ENCODE measurements around the gene CDH23.

CDH23 gene

GRCh38 chr10:71812913-71813590 is 416.3 kb downstream of the CDH23 start:
- Histone ChIP-seq H3K27ac (ENCODE audit: poor library complexity, severe bottlenecking) (no peak overlapping the region), H3K9me3 (ENCODE audit: severe bottlenecking) (no peaks in the 10 kb centered on the region), H3K27me3 (ENCODE audit: insufficient read depth, poor library complexity, severe bottlenecking) (no peaks in the 10 kb centered on the region), H3K4me3 (ENCODE audit: severe bottlenecking) (no peak overlapping the region), H3K4me1 (ENCODE audit: insufficient read depth, poor library complexity, severe bottlenecking) (no peaks in the 10 kb centered on the region), H3K36me3 (ENCODE audit: low read depth) (peaks cover 24% of the 10 kb centered on the region)
- TF ChIP-seq, protein P1, sequence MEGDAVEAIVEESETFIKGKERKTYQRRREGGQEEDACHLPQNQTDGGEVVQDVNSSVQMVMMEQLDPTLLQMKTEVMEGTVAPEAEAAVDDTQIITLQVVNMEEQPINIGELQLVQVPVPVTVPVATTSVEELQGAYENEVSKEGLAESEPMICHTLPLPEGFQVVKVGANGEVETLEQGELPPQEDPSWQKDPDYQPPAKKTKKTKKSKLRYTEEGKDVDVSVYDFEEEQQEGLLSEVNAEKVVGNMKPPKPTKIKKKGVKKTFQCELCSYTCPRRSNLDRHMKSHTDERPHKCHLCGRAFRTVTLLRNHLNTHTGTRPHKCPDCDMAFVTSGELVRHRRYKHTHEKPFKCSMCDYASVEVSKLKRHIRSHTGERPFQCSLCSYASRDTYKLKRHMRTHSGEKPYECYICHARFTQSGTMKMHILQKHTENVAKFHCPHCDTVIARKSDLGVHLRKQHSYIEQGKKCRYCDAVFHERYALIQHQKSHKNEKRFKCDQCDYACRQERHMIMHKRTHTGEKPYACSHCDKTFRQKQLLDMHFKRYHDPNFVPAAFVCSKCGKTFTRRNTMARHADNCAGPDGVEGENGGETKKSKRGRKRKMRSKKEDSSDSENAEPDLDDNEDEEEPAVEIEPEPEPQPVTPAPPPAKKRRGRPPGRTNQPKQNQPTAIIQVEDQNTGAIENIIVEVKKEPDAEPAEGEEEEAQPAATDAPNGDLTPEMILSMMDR (IDR thresholded peaks at IDR 0.05; ENCODE audit: poor library complexity, severe bottlenecking) = no peak
- no peak for ATAC-seq (ENCODE audit: low read depth)
- no peak for DNase-seq (ENCODE audit: low spot score)

DNA sequence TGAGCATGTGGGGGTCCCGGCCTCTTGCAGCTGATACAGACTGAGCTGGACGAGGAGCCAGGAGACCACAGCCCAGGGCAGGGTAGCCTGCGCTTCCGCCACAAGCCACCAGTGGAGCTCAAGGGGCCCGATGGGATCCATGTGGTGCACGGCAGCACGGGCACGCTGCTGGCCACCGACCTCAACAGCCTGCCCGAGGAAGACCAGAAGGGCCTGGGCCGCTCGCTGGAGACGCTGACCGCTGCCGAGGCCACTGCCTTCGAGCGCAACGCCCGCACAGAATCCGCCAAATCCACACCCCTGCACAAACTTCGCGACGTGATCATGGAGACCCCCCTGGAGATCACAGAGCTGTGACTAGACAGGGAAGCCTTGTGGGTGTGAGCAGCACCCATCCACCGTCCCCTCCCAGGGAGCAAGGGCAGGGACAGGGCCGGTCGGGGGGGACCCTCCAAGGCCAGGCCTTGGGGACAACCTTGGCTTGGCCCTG is 418.2 kb downstream of the CDH23 start:
- H3K36me3 ChIP-seq (ENCODE audit: low read depth) = peaks cover 44% of the 10 kb centered on the region

GRCh38 chr10:71815515-71816130 is 418.9 kb downstream of the CDH23 start:
- Histone ChIP-seq H3K27me3 (ENCODE audit: insufficient read depth, poor library complexity, severe bottlenecking) (no peaks in the 10 kb centered on the region), H3K27ac (ENCODE audit: poor library complexity, severe bottlenecking) (no peak overlapping the region)
- TF ChIP-seq, protein P1 (IDR thresholded peaks at IDR 0.05; ENCODE audit: poor library complexity, severe bottlenecking) = no peak

More for the DNA sequence above, 418.2 kb downstream of the CDH23 start:
- no peak for ATAC-seq (ENCODE audit: low read depth)
- DNase-seq (ENCODE audit: low spot score) = no peak
- H3K27me3 ChIP-seq (ENCODE audit: insufficient read depth, poor library complexity, severe bottlenecking) = no peaks in the 10 kb centered on the region
- no peak overlapping the region for H3K27ac ChIP-seq (ENCODE audit: poor library complexity, severe bottlenecking)
- TF ChIP-seq, protein P1 (IDR thresholded peaks at IDR 0.05; ENCODE audit: poor library complexity, severe bottlenecking) = no peak
- H3K4me3 ChIP-seq (ENCODE audit: severe bottlenecking) = no peak overlapping the region
- no peaks in the 10 kb centered on the region for H3K4me1 ChIP-seq (ENCODE audit: insufficient read depth, poor library complexity, severe bottlenecking)
- no peaks in the 10 kb centered on the region for H3K9me3 ChIP-seq (ENCODE audit: severe bottlenecking)

GRCh38 chr10:71816421-71816851 is 419.7 kb downstream of the CDH23 start:
- Histone ChIP-seq H3K9me3 (ENCODE audit: severe bottlenecking) (no peaks in the 10 kb centered on the region), H3K27ac (ENCODE audit: poor library complexity, severe bottlenecking) (no peak overlapping the region), H3K4me3 (ENCODE audit: severe bottlenecking) (no peak overlapping the region), H3K36me3 (ENCODE audit: low read depth) (peaks cover 58% of the 10 kb centered on the region), H3K4me1 (ENCODE audit: insufficient read depth, poor library complexity, severe bottlenecking) (no peaks in the 10 kb centered on the region), H3K27me3 (ENCODE audit: insufficient read depth, poor library complexity, severe bottlenecking) (no peaks in the 10 kb centered on the region)
- no peak for ATAC-seq (ENCODE audit: low read depth)
- TF ChIP-seq, protein P1 (IDR thresholded peaks at IDR 0.05; ENCODE audit: poor library complexity, severe bottlenecking) = no peak
- DNase-seq (ENCODE audit: low spot score) = no peak

More at GRCh38 chr10:71815515-71816130, 418.9 kb downstream of the CDH23 start:
- H3K4me1 ChIP-seq (ENCODE audit: insufficient read depth, poor library complexity, severe bottlenecking) = no peaks in the 10 kb centered on the region
- DNase-seq (ENCODE audit: low spot score) (no peak), ATAC-seq (ENCODE audit: low read depth) (no peak)
- peaks cover 50% of the 10 kb centered on the region for H3K36me3 ChIP-seq (ENCODE audit: low read depth)
- no peak overlapping the region for H3K4me3 ChIP-seq (ENCODE audit: severe bottlenecking)
- no peaks in the 10 kb centered on the region for H3K9me3 ChIP-seq (ENCODE audit: severe bottlenecking)
